GM18861 (cell line): ENCODE measurements around the gene TTLL5.

Experiments used
- ATAC-seq: cut with Tn5 transposase; IDR thresholded peaks from one replicate; pipeline ENCODE4 v1.9.1; 2021; ENCODE audit not compliant: unreplicated experiment

The TTLL5 gene

GRCh38 chr14:75783602-75784313 is 122.7 kb downstream of the TTLL5 start:
- ATAC-seq = no peak

GRCh38 chr14:75784314-75784686 is 123.3 kb downstream of the TTLL5 start:
- ATAC-seq = no peak

GRCh38 chr14:75793806-75794205 is 132.8 kb downstream of the TTLL5 start:
- no peak for ATAC-seq

GRCh38 chr14:75794615-75795038 is 133.6 kb downstream of the TTLL5 start:
- no peak for ATAC-seq

- ATAC-seq = no peak
These were observed 139.7 kb downstream of the TTLL5 start for GRCh38 chr14:75800792-75801191.

DNA sequence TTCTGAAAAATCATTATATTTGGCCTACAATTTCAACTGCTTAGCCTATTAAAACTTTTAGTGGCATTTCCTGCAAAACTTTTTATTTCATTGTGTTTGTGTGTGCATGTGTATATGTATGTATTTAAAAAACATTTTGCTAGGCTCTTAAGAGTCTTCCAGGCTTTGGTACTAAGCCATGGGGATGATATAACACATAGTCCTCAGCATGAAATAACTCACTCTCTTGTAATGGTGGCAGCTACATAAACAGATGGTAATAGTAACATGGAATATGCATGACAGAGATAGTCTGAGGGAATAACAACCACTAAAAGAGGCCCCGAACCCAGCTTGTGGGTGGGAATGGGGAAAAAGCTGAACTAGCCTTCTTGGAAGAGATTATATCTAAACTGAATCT is 141.4 kb downstream of the TTLL5 start:
- no peak for ATAC-seq

DNA sequence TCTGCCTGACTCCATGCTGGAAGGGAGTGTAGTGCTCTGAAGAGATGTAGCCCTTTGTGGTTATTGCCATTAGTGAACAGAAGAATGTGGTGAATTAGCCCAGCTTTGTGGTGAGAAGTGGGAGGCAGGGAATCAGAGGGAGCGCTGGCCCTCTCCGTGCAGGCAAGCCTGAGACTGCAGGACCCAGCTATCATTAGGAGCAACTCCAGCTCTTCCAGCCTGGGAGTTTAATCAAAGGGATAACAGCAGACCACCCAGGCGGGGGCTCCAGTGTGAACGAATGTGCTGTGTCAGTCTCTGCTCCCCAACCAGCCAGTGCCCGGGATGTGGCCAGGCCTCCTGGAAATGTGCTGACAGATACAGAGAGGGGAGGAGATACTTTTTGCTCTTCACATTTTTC is 142.7 kb downstream of the TTLL5 start:
- ATAC-seq = no peak

- no peak for ATAC-seq
These were observed 143.7 kb downstream of the TTLL5 start for GRCh38 chr14:75804570-75805275.

DNA sequence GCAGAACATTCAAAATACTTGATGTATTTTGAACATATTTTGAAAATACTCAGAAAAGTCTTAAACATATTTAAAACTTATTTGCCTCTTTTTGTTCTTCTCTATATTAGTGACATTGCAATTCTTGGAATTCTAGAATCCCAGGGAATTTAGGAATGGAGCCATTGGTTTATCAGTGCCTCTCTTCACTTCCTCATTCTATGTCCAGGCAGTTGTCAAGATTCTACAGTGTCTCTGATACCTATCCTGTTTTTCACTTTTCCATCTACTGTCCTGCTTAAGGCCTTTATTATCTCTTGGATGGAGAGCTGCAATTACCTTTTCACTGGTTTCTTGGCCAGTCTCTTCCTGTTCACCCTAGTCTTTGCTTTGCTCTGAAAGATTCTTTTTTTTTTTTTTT is 144.6 kb downstream of the TTLL5 start:
- ATAC-seq = no peak

GRCh38 chr14:75806352-75806832 is 145.3 kb downstream of the TTLL5 start:
- no peak for ATAC-seq

DNA sequence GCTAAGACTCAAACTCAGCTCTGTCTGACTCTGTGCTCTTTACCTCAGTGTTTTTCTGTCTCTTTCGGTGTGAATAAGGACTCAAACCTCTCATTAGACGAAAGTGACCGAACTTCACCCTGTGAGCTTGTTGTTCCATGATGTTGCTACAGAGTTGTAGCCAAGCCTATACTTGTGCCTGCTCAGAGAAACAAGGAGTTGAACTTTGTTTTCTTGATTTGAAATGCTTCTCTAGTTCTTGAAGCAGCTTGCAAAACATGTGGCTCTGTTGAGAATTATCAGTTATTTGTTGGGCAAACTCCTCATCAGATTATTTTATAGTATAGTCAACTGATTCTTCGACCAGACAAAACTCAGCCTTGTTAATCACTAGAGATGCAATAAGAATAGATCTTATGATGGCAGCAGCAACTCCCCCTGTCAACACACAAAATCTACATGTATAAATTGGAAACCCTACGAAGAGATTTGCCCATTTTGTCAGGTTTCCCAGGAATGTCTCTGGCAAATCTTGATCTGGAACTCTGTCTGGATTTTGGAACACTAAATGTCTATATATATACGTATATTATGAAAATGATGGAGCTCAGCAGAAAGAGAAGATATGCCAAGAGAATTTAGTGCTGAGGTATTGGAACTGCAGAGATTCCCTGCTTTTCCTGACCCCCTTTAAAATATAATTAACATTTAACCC is 146.8 kb downstream of the TTLL5 start:
- ATAC-seq = no peak

- ATAC-seq = no peak
These were observed 150.2 kb downstream of the TTLL5 start for GRCh38 chr14:75811136-75811829.

DNA sequence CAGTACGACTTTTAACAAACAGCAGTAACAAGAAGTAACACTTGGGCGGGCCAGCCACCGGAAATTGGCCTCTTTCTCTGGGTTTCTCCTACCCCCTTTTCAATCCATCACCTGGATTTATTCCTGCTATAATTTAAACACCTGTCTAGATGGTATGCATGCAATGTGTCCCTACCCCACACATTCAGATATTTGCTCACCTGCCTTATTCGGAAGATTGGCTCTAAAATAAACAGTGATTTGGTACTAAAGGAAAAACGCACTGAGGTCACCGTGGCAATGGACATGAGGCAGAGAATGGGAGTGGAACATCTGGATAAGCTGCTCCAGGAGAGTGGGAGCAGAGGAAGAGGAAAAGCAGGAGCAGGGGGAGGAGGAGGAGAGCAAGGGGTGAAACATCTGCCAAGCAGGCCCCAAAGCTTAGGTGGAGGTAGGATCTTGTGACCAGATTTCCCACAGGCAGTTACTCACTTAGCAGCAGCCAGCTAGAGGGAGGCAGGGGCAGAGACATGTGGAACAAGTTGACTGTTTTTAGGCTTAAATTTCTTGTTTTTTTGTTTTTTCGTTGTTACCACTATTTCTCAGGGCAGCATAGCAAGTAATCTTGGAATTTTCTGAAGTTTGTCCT is 150.9 kb downstream of the TTLL5 start:
- no peak for ATAC-seq

DNA sequence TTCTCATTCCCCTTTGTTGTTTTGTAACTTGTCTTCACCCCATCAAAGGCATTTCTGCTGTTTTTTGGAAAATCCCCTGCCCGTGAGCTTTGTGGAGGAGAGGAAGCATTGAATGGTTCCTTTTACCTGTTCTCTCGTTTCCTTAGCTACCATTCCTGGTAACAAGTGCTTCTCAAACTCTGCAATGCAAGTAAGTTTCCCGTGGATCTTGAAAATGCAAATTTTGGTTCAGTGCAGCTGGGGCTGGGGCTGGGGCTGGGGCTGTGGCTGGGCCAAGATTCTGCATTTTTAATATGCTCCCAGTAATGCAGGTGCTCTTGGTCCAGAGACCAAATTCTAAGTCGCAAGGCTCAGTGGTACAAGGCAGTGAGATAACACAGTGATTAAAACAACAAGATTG is 151.6 kb downstream of the TTLL5 start:
- ATAC-seq = no peak

- no peak for ATAC-seq
These were observed 159.7 kb downstream of the TTLL5 start for GRCh38 chr14:75820761-75821160.

- no peak for ATAC-seq
These were observed 160.9 kb downstream of the TTLL5 start for GRCh38 chr14:75821831-75822521.

- no peak for ATAC-seq
These were observed 161.6 kb downstream of the TTLL5 start for GRCh38 chr14:75822522-75823141.

- no peak for ATAC-seq
These were observed 162.3 kb downstream of the TTLL5 start for GRCh38 chr14:75823334-75823733.

DNA sequence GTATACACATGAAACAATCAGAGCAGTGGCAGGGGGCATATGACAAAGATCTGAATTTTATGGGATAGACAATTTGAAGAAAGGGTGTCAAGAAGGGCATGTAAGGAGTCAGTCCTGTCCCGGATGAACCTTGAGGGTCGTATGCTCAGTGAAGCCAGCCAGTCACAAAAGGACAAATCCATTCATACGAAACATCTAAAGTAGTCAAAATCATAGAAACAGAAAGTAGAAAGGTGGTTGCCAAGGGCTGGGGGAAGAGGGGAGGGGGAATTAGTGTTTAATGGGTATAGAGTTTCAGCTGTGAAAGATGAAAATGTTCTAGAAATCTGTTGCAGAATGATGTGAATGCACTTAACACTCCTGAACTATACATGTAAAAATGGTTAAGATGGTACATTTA is 163.3 kb downstream of the TTLL5 start:
- ATAC-seq = no peak

DNA sequence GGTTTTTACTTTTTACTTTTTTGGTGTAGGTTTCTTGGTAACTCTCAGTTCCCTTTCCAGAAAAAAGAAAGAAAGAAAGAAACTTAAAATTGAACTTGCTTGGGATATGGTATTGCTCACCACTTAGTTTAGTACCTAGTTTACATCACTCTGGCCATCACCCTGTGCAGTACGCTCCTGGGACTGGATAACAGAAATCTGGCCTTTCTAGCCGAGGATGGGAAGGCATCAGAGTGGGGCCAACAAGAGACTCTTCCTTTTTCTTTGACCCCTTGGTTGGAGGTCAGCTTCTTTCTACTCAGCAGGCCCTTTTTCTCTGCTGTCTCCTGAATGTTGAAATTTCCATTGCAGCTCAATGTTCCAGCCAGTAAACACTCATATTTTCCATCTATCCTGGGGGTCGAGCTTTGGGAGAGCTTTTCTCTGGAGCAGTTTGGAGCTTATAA is 164.1 kb downstream of the TTLL5 start:
- ATAC-seq = no peak
